ENCODE data around the gene RGS3.
A peak's percentile ranks its signal among the peaks of the same experiment; 100 is the strongest.

The RGS3 gene

GRCh38 chr9:113619491-113620376 is 156.2 kb downstream of the RGS3 start:
- no peak overlapping the region for H3K27ac Mint-ChIP-seq

DNA sequence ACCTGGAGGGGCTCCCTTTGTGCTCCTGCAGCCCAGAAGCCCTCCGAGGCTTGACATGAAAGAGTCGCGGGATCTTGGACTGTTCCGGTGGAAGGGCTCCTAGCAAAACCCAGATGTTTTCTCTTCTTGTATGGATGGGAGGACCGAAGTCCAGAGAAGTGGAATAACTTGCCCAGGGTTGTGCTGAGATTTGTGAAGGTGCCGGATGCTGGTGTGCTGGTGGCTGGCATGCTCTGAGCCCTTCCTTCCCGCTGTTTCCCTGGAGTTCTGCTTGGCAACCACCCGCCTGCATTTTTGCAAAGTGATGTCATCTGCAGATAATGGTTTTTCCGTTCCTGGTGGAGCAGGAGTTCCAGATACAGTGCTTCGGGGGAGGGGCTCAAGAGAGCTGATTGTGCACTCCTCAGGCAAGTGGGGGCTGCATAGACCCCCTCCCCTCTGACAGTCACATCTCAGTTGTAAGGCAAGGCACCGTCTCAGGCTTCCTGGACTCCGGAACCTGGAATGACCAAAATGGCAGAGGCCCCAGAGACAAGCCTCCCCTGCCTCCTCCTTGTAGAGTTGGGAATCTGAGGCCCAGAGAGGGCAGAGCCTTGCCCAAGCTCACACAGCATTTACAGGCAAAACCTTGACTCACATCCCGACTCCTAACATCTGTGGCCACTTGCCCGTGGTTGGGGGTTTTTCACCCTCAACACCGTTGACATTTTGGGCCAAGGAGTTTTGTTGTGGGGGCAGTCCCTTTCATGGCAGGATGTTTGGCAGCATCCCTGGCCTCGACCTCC is 157.0 kb downstream of the RGS3 start:
- no peaks in the 10 kb centered on the region for H3K36me3 Mint-ChIP-seq (ENCODE audit: low read depth)
- H3K27ac Mint-ChIP-seq = no peak overlapping the region
- peaks cover 20% of the 10 kb centered on the region for H3K4me1 Mint-ChIP-seq (ENCODE audit: low read depth)
- no peaks in the 10 kb centered on the region for H3K27me3 Mint-ChIP-seq (ENCODE audit: low read depth)
- no peak overlapping the region for H3K4me3 Mint-ChIP-seq
- no peaks in the 10 kb centered on the region for H3K9me3 Mint-ChIP-seq

More at GRCh38 chr9:113619491-113620376, 156.2 kb downstream of the RGS3 start:
- H3K9me3 Mint-ChIP-seq = no peaks in the 10 kb centered on the region
- H3K27me3 Mint-ChIP-seq (ENCODE audit: low read depth) = no peaks in the 10 kb centered on the region
- H3K36me3 Mint-ChIP-seq (ENCODE audit: low read depth) = no peaks in the 10 kb centered on the region
- no peak overlapping the region for H3K4me3 Mint-ChIP-seq
- peaks cover 24% of the 10 kb centered on the region for H3K4me1 Mint-ChIP-seq (ENCODE audit: low read depth)

- Mint-ChIP-seq H3K4me3 (no peak overlapping the region), H3K4me1 (ENCODE audit: low read depth) (peaks cover 19% of the 10 kb centered on the region), H3K27ac (no peak overlapping the region), H3K27me3 (ENCODE audit: low read depth) (no peaks in the 10 kb centered on the region), H3K9me3 (no peaks in the 10 kb centered on the region), H3K36me3 (ENCODE audit: low read depth) (no peaks in the 10 kb centered on the region)
These were observed 157.8 kb downstream of the RGS3 start for GRCh38 chr9:113621309-113621791.

DNA sequence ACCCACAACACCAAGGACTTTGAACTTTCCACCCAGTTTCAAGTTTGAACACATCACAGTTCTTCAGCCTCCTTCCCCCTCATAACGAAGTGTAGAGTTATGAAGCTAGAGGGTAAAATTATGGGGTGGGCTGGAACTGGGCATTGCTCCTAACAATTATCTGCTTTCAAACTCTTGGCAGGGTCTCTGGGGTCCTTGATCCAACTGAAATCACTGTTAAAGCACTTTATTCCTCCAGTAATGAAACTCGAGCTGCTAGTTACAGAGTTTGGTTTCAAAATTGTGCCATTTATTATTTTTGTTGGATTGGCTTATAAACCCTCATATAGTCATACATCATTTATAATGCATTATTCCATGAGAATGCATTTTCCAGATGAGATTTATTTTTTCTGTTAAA is 158.5 kb downstream of the RGS3 start:
- H3K27me3 Mint-ChIP-seq (ENCODE audit: low read depth) = no peaks in the 10 kb centered on the region
- no peaks in the 10 kb centered on the region for H3K36me3 Mint-ChIP-seq (ENCODE audit: low read depth)
- H3K27ac Mint-ChIP-seq = peak overlapping the region; percentile 13
- H3K4me1 Mint-ChIP-seq (ENCODE audit: low read depth) = peaks cover 19% of the 10 kb centered on the region
- H3K4me3 Mint-ChIP-seq = no peak overlapping the region
- H3K9me3 Mint-ChIP-seq = no peaks in the 10 kb centered on the region

DNA sequence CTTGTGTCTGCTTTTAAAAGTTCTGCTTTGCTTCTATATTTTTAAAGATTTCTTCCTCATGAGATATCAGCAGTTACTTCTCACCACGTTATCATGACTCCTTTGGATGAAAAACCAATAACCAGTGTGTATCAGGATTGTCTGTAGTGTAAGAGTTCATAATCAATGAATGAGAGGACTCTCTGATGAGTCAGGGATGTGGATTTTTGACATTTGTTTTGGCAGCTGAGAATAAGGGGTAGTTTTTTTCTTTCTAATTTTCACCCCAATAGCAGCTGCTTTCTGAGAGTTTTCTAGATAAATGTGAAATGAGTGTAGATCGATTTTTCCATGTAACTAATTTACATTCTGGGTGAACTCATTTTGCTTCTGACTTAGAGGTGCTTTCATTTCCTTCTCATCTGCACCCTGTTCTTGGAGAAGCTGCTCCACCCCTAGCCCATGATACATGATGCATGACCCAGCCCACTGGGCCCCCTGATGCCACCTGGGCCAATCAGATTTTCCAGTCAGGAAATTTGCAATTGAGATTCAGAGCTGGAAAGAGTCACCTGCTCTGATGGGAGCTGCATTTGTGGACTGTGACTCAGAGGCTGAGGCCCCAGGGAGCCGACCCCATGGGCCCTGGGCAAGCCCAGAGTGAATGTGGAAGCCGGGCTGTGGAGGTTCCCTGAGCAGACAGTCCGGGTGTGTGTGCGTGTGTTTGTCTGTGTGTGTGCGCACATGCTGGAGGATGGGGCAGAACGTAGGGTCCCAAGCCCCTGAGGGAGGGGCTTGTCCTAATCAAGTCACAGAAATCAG is 159.3 kb downstream of the RGS3 start:
- Mint-ChIP-seq H3K36me3 (ENCODE audit: low read depth) (no peaks in the 10 kb centered on the region), H3K27ac (peak overlapping the region; percentile 82), H3K4me1 (ENCODE audit: low read depth) (peaks cover 12% of the 10 kb centered on the region)

GRCh38 chr9:113623851-113624485 is 160.4 kb downstream of the RGS3 start:
- H3K27me3 Mint-ChIP-seq (ENCODE audit: low read depth) = no peaks in the 10 kb centered on the region
- no peak overlapping the region for H3K27ac Mint-ChIP-seq
- H3K36me3 Mint-ChIP-seq (ENCODE audit: low read depth) = no peaks in the 10 kb centered on the region
- H3K4me3 Mint-ChIP-seq = no peak overlapping the region
- H3K4me1 Mint-ChIP-seq (ENCODE audit: low read depth) = peaks cover 12% of the 10 kb centered on the region
- no peaks in the 10 kb centered on the region for H3K9me3 Mint-ChIP-seq

More for the DNA sequence above, 159.3 kb downstream of the RGS3 start:
- H3K27me3 Mint-ChIP-seq (ENCODE audit: low read depth) = no peaks in the 10 kb centered on the region
- H3K9me3 Mint-ChIP-seq = no peaks in the 10 kb centered on the region
- H3K4me3 Mint-ChIP-seq = peak overlapping the region; percentile 37

- no peaks in the 10 kb centered on the region for H3K27me3 Mint-ChIP-seq (ENCODE audit: low read depth)
- no peak overlapping the region for H3K4me3 Mint-ChIP-seq
- no peak overlapping the region for H3K27ac Mint-ChIP-seq
These were observed 161.2 kb downstream of the RGS3 start for GRCh38 chr9:113624721-113625120.

GRCh38 chr9:113625486-113625885 is 162.0 kb downstream of the RGS3 start:
- no peaks in the 10 kb centered on the region for H3K9me3 Mint-ChIP-seq
- no peaks in the 10 kb centered on the region for H3K27me3 Mint-ChIP-seq (ENCODE audit: low read depth)
- H3K4me3 Mint-ChIP-seq = no peak overlapping the region
- peaks cover 12% of the 10 kb centered on the region for H3K4me1 Mint-ChIP-seq (ENCODE audit: low read depth)
- no peak overlapping the region for H3K27ac Mint-ChIP-seq
- H3K36me3 Mint-ChIP-seq (ENCODE audit: low read depth) = no peaks in the 10 kb centered on the region

More at GRCh38 chr9:113624721-113625120, 161.2 kb downstream of the RGS3 start:
- H3K9me3 Mint-ChIP-seq = no peaks in the 10 kb centered on the region
- H3K36me3 Mint-ChIP-seq (ENCODE audit: low read depth) = no peaks in the 10 kb centered on the region
- peaks cover 12% of the 10 kb centered on the region for H3K4me1 Mint-ChIP-seq (ENCODE audit: low read depth)

DNA sequence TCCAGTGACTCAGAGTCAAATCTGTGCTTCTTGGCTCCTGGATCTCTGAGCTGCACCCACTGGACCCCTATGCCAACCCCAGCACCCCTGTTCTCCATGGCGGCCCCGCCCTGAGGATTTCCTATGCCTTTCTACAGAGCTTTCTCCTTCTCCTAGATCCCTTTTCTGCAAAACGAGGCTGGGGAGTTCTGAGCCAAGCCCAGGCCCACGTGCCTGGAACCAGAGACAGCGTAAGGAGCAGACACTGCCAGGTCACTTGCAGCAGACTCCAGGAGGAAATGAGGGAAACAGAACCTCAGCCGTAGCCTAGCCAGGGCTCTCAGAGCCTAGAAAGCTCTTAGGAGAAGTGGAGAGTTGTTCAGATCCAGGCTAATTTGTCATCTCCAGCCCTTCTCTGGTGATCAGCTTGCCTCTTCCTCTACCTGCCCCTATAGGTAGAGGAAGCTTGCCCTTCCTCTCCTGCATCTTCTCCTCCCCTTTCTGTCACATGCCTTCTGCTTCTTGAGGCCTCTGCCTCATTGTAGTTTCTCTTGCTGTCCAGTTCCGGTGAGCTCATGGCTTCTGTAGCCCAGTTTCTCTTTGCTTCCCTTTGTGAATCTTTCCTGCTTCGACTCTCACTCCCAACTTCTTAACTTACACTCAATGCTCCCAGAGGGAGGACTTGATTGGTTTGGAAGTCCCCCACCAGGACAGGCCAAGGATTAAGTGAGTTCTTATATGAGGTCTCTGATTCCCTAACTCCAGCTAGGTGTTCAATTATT is 163.4 kb downstream of the RGS3 start:
- Mint-ChIP-seq H3K9me3 (no peaks in the 10 kb centered on the region), H3K4me1 (ENCODE audit: low read depth) (peaks cover 10% of the 10 kb centered on the region), H3K27ac (no peak overlapping the region), H3K27me3 (ENCODE audit: low read depth) (no peaks in the 10 kb centered on the region), H3K36me3 (ENCODE audit: low read depth) (no peaks in the 10 kb centered on the region), H3K4me3 (no peak overlapping the region)

DNA sequence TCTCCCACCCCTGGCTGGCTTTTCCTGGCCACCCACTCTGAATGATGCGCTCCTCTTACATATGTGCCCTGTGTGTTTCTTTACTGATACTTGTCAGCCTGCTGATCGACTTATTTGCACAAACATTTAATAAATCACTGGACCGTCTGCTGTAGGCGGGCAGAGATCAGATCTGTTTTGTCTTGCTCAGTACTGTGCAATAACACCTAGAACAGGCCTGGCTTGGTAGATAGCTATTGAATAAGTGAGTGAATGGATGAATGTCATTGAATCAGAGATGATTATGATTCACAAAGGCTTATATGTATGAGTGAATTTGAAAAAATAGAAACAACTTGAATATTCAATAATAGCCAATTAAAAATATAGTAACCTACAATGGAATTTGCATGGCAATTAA is 165.1 kb downstream of the RGS3 start:
- Mint-ChIP-seq H3K9me3 (no peaks in the 10 kb centered on the region), H3K36me3 (ENCODE audit: low read depth) (no peaks in the 10 kb centered on the region), H3K27me3 (ENCODE audit: low read depth) (no peaks in the 10 kb centered on the region), H3K4me1 (ENCODE audit: low read depth) (no peaks in the 10 kb centered on the region), H3K27ac (no peak overlapping the region), H3K4me3 (no peak overlapping the region)

- Mint-ChIP-seq H3K9me3 (no peaks in the 10 kb centered on the region), H3K4me3 (no peak overlapping the region), H3K27ac (no peak overlapping the region), H3K36me3 (ENCODE audit: low read depth) (no peaks in the 10 kb centered on the region), H3K4me1 (ENCODE audit: low read depth) (no peaks in the 10 kb centered on the region), H3K27me3 (ENCODE audit: low read depth) (no peaks in the 10 kb centered on the region)
These were observed 167.0 kb downstream of the RGS3 start for GRCh38 chr9:113630386-113631136.

DNA sequence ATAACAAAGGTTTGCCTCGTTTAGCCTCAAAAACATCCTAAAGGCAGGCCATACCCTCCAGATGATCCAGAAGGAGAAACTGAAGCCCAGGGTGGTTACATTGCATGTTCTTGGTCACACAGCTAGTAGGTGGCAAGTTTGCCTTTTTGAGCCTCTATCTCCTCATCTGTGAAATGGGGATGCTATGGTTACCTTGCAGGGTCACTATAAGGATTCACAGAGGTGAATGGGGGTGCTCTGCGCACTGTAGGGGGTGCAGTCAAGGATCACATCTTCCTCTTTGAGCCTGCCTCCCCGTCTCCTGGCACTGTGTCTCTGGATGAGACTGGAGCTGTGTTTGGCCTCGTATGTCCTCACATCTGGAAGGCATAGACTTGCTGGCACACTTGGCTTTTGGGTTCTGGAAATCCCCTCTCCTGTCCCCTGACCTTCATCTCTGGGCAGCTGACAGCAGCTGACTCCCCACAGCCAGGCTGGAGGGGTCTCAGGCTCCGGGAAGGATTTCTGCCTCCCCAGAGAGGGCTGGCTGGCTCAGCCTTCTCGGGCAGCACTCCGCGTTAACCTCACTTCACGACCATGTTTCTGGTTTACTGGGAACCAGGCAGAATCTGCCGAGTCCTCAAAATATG is 167.7 kb downstream of the RGS3 start:
- Mint-ChIP-seq H3K9me3 (no peaks in the 10 kb centered on the region), H3K36me3 (ENCODE audit: low read depth) (no peaks in the 10 kb centered on the region)

More for the DNA sequence above, 167.7 kb downstream of the RGS3 start:
- Mint-ChIP-seq H3K27ac (no peak overlapping the region), H3K27me3 (ENCODE audit: low read depth) (no peaks in the 10 kb centered on the region), H3K4me1 (ENCODE audit: low read depth) (no peaks in the 10 kb centered on the region), H3K4me3 (no peak overlapping the region)

All from T-helper 1 cell treated with Interleukin-12 subunit alpha and Interleukin-12 subunit beta and Interleukin-4 antibody, amounts not matched to agents 30 μg/mL and 1 μg/mL, for 36 hours (primary cell).